Chondrocyte (in vitro differentiated cells): ENCODE data around the gene NECAB3. TPM values are rescaled to one million over a fixed set of nuclear protein-coding genes. Genes with fewer than 3 reads are reported as not detected.

Source experiments
- DNase-seq: peaks from one replicate; pipeline ENCODE4 v3.0.0; 2021; ENCODE audit warnings: mixed read lengths, low spot score
- H3K27ac Mint-ChIP-seq: one replicate; pipeline ENCODE4 v1.8.0; 2021; ENCODE audit warnings: mild to moderate bottlenecking, moderate library complexity, mixed read lengths; ENCODE audit not compliant: unreplicated experiment
- H3K27me3 Mint-ChIP-seq: 2 replicates; pipeline ENCODE4 v1.8.0; 2021; ENCODE audit warnings: low read depth, mixed read lengths
- H3K36me3 Mint-ChIP-seq: 2 replicates; pipeline ENCODE4 v1.8.0; 2021; ENCODE audit warnings: low read depth, mixed read lengths
- H3K4me1 Mint-ChIP-seq: 2 replicates; pipeline ENCODE4 v1.8.0; 2021; ENCODE audit warnings: low read depth, mild to moderate bottlenecking, mixed read lengths
- H3K4me3 Mint-ChIP-seq: one replicate; pipeline ENCODE4 v1.8.0; 2021; ENCODE audit warnings: mild to moderate bottlenecking, moderate library complexity, mixed read lengths; ENCODE audit not compliant: unreplicated experiment
- H3K9me3 Mint-ChIP-seq: 2 replicates; pipeline ENCODE4 v1.8.0; 2021; ENCODE audit warnings: low read depth, mixed read lengths
- total RNA-seq: library from RNA; stranded (reverse); gene quantifications from 3 replicates; pipeline ENCODE4 v1.2.1, GENCODE V29; 2021
- TF ChIP-seq, protein P1 (sequence below): fragments of 200-600 bp; sonication (generic); IDR thresholded peaks from 2 replicates; pipeline ENCODE4 v1.5.0; 2021; ENCODE audit warnings: antibody characterized with exemption, mild to moderate bottlenecking, moderate library complexity

Gene NECAB3
- total RNA-seq, 1 donor from 2014 or later, result 32.5 TPM

DNA sequence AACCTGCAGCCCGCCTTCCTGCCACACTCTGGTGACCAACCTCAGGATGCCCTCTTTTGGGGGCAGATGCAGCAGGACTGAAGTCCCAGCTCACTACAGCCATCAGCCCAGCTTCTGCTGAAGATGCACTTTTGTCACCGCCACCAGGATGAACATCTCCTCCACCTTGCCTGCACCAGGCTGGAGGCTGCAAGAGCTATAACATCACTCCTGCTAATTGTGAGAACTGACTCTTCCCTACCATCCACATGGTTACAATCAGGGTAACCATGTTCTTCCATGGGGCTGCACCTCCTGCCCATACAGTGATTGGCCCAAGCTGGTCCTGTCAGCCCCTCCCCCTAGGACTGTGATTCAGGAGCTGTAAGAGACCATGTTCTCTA is 9.5 kb downstream of the NECAB3 start:
- Mint-ChIP-seq H3K27me3 (no peaks in the 10 kb centered on the region), H3K4me3 (peak overlapping the region; percentile 81), H3K36me3 (peaks cover 5% of the 10 kb centered on the region), H3K27ac (peak overlapping the region; percentile 83), H3K9me3 (no peaks in the 10 kb centered on the region), H3K4me1 (peaks cover 34% of the 10 kb centered on the region)
- DNase-seq, result no peak
- TF ChIP-seq, protein P1, sequence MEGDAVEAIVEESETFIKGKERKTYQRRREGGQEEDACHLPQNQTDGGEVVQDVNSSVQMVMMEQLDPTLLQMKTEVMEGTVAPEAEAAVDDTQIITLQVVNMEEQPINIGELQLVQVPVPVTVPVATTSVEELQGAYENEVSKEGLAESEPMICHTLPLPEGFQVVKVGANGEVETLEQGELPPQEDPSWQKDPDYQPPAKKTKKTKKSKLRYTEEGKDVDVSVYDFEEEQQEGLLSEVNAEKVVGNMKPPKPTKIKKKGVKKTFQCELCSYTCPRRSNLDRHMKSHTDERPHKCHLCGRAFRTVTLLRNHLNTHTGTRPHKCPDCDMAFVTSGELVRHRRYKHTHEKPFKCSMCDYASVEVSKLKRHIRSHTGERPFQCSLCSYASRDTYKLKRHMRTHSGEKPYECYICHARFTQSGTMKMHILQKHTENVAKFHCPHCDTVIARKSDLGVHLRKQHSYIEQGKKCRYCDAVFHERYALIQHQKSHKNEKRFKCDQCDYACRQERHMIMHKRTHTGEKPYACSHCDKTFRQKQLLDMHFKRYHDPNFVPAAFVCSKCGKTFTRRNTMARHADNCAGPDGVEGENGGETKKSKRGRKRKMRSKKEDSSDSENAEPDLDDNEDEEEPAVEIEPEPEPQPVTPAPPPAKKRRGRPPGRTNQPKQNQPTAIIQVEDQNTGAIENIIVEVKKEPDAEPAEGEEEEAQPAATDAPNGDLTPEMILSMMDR, result no peak

DNA sequence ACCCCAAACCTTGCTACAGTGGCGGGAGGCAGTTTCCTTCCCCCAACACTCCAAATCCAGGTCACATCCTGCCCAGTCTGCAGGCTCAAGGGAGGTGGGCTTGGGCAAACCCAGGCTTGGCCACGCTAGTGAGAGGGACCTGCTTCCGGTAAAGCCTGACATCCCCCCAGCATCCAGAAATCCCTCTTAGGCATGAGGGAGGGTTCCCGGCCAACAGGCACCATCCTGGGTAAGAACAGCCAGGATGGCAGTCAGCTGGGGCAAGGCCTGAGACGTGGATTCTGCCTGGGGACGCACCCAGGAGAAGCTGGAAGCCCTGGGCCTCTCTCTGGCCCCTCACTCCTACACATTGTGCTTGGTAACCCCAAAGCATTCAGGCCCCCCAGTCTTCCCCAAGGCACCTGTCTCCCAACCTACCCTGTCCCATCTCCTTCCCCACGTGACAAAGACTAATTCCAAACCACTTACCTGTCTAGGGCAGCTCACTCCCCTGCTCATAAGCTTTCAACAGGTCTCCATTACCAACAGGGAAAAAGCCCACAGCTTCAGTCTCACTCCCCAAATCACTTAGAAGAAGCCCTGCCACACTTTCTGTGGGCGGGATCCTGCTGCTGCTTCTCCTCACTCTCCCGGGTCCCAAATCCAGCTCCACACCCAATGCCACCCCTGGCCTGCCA is 10.0 kb downstream of the NECAB3 start:
- H3K4me1 Mint-ChIP-seq, result peaks cover 33% of the 10 kb centered on the region

DNA sequence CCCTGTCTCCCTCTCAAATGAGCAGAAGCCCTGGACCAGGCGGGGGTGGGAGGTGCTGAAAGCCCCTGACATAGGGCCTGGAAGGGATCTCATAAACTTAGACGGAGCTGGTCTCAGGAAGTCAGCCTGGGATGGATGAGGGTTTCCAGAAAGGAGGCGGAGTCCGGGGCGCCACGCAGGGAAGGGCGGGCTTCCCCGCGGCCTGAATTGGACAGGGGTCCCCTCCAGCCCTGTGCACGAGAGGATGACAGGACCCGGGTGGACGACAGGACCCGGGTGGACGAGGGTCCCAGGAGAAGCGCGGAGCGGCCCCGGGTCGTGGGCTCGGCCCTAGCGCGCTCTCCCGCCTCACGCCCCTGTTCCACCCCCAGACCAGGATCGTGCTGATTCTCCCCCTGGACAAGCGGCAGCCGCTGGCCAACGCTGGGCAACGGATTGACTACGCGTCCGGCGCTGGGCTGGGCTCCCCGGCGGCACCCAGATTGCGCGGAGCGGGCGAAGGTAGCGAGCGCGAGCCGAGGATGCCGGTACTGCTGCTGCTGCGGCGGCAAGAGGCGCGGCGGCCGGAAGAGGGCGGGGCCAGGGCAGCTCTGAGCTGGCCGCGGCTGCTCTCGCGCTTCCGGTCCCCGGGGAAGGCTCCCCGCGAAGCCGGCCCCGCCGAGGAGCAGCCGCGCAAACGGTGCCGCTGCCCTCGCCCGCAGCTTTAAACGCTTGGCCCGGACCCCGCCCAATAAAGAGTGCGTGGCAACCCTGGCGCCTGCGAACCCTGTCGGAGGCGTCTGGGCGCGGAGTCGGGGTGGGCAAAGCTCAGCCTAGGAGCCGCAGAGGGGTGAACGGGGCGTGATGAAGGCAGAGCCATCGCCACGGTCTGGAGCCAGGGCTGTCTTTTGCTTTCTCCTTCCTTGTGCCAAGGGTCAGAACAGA is 10.8 kb downstream of the NECAB3 start:
- Mint-ChIP-seq H3K4me1 (peaks cover 32% of the 10 kb centered on the region), H3K27ac (peak overlapping the region; percentile 83), H3K9me3 (no peaks in the 10 kb centered on the region), H3K4me3 (peak overlapping the region; percentile 81), H3K27me3 (no peaks in the 10 kb centered on the region), H3K36me3 (peaks cover 6% of the 10 kb centered on the region)
- TF ChIP-seq, protein P1, result peak; percentile 11
- no peak for DNase-seq

More for the DNA sequence above, 10.0 kb downstream of the NECAB3 start:
- no peaks in the 10 kb centered on the region for H3K27me3 Mint-ChIP-seq
- peaks cover 4% of the 10 kb centered on the region for H3K36me3 Mint-ChIP-seq
- H3K4me3 Mint-ChIP-seq, result peak overlapping the region; percentile 81
- TF ChIP-seq, protein P1, result no peak
- peak overlapping the region; percentile 83 for H3K27ac Mint-ChIP-seq
- H3K9me3 Mint-ChIP-seq, result no peaks in the 10 kb centered on the region
- DNase-seq, result no peak

DNA sequence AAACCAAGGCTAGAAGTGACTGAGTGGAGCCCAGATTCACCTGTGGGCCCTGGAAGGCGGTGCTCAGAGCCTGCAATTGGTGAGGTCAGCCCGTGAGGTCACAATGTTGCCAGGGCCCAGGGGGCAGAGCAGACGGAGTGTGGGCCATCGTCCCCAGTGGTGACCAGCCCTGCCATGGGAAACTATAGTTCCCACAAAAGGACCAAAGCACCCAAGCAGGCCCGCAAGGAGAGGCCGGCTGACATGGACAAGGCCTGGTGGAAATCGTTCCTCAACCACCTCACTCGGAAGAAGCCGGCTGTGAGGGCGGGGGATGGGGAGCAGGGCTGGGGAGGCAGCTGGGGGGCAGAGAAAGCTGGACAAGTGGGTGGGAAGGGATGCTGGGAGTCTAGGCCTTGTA is 12.1 kb downstream of the NECAB3 start, which contains the start of gene C20orf144:
TSS of gene C20orf144 (plus strand) at position 156 of the 400 bp plus-strand sequence. CDS start at position 175, 19 bp downstream.
- no peak for DNase-seq
- Mint-ChIP-seq H3K27ac (peak within 1 kb of the TSS; percentile 68), H3K4me1 (peaks cover 27% of the 10 kb centered on the region), H3K27me3 (no peaks in the 10 kb centered on the region), H3K4me3 (peak within 1 kb of the TSS; percentile 81), H3K9me3 (no peaks in the 10 kb centered on the region), H3K36me3 (peaks cover 7% of the 10 kb centered on the region)
- TF ChIP-seq, protein P1, result no peak

DNA sequence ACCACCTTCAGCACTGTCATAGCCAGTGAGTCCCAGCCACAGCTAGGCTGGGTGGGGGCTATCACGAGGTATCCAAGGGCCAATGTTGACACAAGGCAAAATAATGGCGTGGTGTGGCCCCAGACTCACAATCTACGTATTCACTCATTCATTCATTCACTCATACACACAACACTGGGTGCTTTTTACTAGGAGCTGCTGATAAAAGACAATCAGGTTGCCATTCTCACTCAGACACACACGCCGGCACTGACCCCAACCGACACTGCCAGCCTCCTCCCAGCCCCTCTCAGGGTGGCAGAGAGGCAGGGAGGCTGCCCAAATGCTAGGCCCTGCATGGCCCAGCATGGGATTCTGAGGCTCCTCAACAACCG is 13.6 kb downstream of the NECAB3 start:
- H3K4me1 Mint-ChIP-seq, result peaks cover 19% of the 10 kb centered on the region
- no peak overlapping the region for H3K4me3 Mint-ChIP-seq
- TF ChIP-seq, protein P1, result no peak
- DNase-seq, result no peak
- peaks cover 6% of the 10 kb centered on the region for H3K36me3 Mint-ChIP-seq
- no peaks in the 10 kb centered on the region for H3K9me3 Mint-ChIP-seq
- H3K27ac Mint-ChIP-seq, result no peak overlapping the region
- H3K27me3 Mint-ChIP-seq, result no peaks in the 10 kb centered on the region
